GM23338 (cell line): ENCODE measurements around the gene ELL3. TPM values are rescaled to one million over a fixed set of nuclear protein-coding genes. Genes with fewer than 3 reads are reported as not detected.

ENCODE experiments used
- ATAC-seq: fragments of 200-7000 bp; cut with Tn5 transposase; 3 replicates; pipeline ENCODE4 v1.9.1; 2020
- DNase-seq: peaks from one replicate; pipeline ENCODE4 v3.0.0-alpha.2; 2015; ENCODE audit warnings: low spot score
- H2AFZ ChIP-seq: fragments of 200-600 bp; sonication (generic); 2 replicates; pipeline ENCODE4 v1.8.0; 2016; ENCODE audit warnings: antibody characterized with exemption, mild to moderate bottlenecking, moderate library complexity
- H3F3A ChIP-seq: fragments of 200-600 bp; sonication (generic); replicated peaks from 2 replicates; pipeline ENCODE4 v1.8.0; 2017; ENCODE audit warnings: antibody characterized with exemption, mixed run types, low read depth
- H3K27ac ChIP-seq: fragments of 200-600 bp; sonication (generic); 2 replicates; pipeline ENCODE4 v1.6.1; 2016; ENCODE audit warnings: low read depth
- H3K27me3 ChIP-seq: fragments of 200-600 bp; sonication (generic); 2 replicates; pipeline ENCODE4 v1.8.0; 2016; ENCODE audit warnings: mild to moderate bottlenecking, mixed run types, moderate library complexity; ENCODE audit not compliant: insufficient read depth
- H3K36me3 ChIP-seq: fragments of 200-600 bp; sonication (generic); 2 replicates; pipeline ENCODE4 v1.8.0; 2016; ENCODE audit warnings: mild to moderate bottlenecking; ENCODE audit not compliant: insufficient read depth
- H3K4me1 ChIP-seq: fragments of 200-600 bp; sonication (generic); 2 replicates; pipeline ENCODE4 v1.8.0; 2016; ENCODE audit warnings: mild to moderate bottlenecking, moderate library complexity; ENCODE audit not compliant: insufficient read depth
- H3K4me2 ChIP-seq: fragments of 200-600 bp; sonication (generic); 2 replicates; pipeline ENCODE4 v1.7.1; 2017; ENCODE audit warnings: mixed run types
- H3K4me3 ChIP-seq: fragments of 200-600 bp; sonication (generic); 2 replicates; pipeline ENCODE4 v1.6.1; 2016; ENCODE audit warnings: mixed run types
- H3K79me2 ChIP-seq: fragments of 200-600 bp; sonication (generic); replicated peaks from 2 replicates; pipeline ENCODE4 v1.8.0; 2017; ENCODE audit warnings: mild to moderate bottlenecking; ENCODE audit not compliant: insufficient read depth
- H3K9me2 ChIP-seq: fragments of 200-600 bp; sonication (generic); 2 replicates; pipeline ENCODE4 v1.8.0; 2017; ENCODE audit not compliant: insufficient read depth
- H4K20me1 ChIP-seq: fragments of 200-600 bp; sonication (generic); replicated peaks from 2 replicates; pipeline ENCODE4 v1.8.0; 2017; ENCODE audit warnings: mild to moderate bottlenecking; ENCODE audit not compliant: insufficient read depth
- H3K27ac Mint-ChIP-seq: 2 replicates; pipeline ENCODE4 v1.8.0; 2020; ENCODE audit warnings: inconsistent platforms, mild to moderate bottlenecking, moderate library complexity, mixed read lengths
- H3K27me3 Mint-ChIP-seq: 3 replicates; pipeline ENCODE4 v1.8.0; 2022; ENCODE audit warnings: low read depth, mild to moderate bottlenecking, moderate library complexity, mixed read lengths, inconsistent platforms; ENCODE audit not compliant: insufficient read depth, poor library complexity
- H3K36me3 Mint-ChIP-seq: 3 replicates; pipeline ENCODE4 v1.8.0; 2021; ENCODE audit warnings: low read depth, mild to moderate bottlenecking, inconsistent platforms, moderate library complexity, mixed read lengths
- H3K4me1 Mint-ChIP-seq: 3 replicates; pipeline ENCODE4 v1.8.0; 2020; ENCODE audit warnings: mild to moderate bottlenecking, inconsistent platforms, mixed read lengths
- H3K4me3 Mint-ChIP-seq: 3 replicates; pipeline ENCODE4 v1.8.0; 2021; ENCODE audit warnings: moderate library complexity, mild to moderate bottlenecking, inconsistent platforms, mixed read lengths
- H3K9me3 Mint-ChIP-seq: 3 replicates; pipeline ENCODE4 v1.8.0; 2020; ENCODE audit warnings: moderate library complexity, mild to moderate bottlenecking, inconsistent platforms, mixed read lengths
- CTCF ChIP-seq, 2 experiments: fragments of 200-600 bp in 1 of 2; sonication (generic) in 1 of 2; conservative IDR thresholded peaks; 2 replicates each; pipeline versions ENCODE4 v1.5.1 to v1.6.1; 2016 to 2017; ENCODE audit warnings: antibody characterized with exemption in 2 of 2, low read depth in 2 of 2, mild to moderate bottlenecking in 2 of 2, moderate library complexity in 1 of 2
- EZH2 ChIP-seq: fragments of 200-600 bp; sonication (generic); IDR thresholded peaks from one replicate; pipeline ENCODE4 v1.8.0; 2017; ENCODE audit warnings: antibody characterized with exemption, mild to moderate bottlenecking, low read depth; ENCODE audit not compliant: unreplicated experiment
- EZH2phosphoT487 ChIP-seq: fragments of 200-600 bp; sonication (generic); IDR thresholded peaks from one replicate; pipeline ENCODE4 v1.8.1; 2018; ENCODE audit warnings: antibody characterized with exemption; ENCODE audit not compliant: unreplicated experiment
- JUNB ChIP-seq: IDR thresholded peaks from one replicate; pipeline ENCODE4 v1.6.1; 2016; ENCODE audit warnings: antibody characterized with exemption; ENCODE audit not compliant: unreplicated experiment
- POLR2AphosphoS5 ChIP-seq: IDR thresholded peaks from 2 replicates; pipeline ENCODE4 v1.6.1; 2016; ENCODE audit warnings: antibody characterized with exemption, low read depth
- ZNF114 ChIP-seq: fragments of 250-450 bp; sonication (Bioruptor Pico); IDR thresholded peaks from 2 replicates; pipeline ENCODE4 v1.5.0; 2020; ENCODE audit warnings: mild to moderate bottlenecking, moderate library complexity
- ZNF331 ChIP-seq: fragments of 250-450 bp; sonication (Bioruptor Pico); IDR thresholded peaks from 2 replicates; pipeline ENCODE4 v1.5.0; 2020; ENCODE audit warnings: low read depth, mild to moderate bottlenecking, moderate library complexity
- ZNF462 ChIP-seq: fragments of 250-450 bp; sonication (Bioruptor Pico); IDR thresholded peaks from 2 replicates; pipeline ENCODE4 v1.5.0; 2020; ENCODE audit warnings: mild to moderate bottlenecking, moderate library complexity
- polyA plus RNA-seq: library from polyadenylated mRNA; unstranded; fragments of >200 nt; fragmentation: Nextera tagmentation; extraction: Ambion mirVana; gene quantifications from 2 replicates; pipeline ENCODE4 v1.2.1, GENCODE V29; 2016
- total RNA-seq: library from RNA; depleted of rRNA; stranded (reverse); fragments of >200 nt; shearing (Covaris generic); gene quantifications from 2 replicates; pipeline ENCODE4 v1.2.3, GENCODE V29; 2014

The ELL3 gene
- total and polyA plus RNA-seq, 2 experiments from 2014 or later: 13.6 to 14.2 TPM

- ATAC-seq (peak; percentile 5), DNase-seq (no peak)
- Histone ChIP-seq H3K27ac (peak within 1 kb of the TSS; percentile 94), H3K27me3 (no peaks in the 10 kb centered on the region), H3K4me1 (peaks cover 34% of the 10 kb centered on the region), H3K4me2 (peak within 1 kb of the TSS; percentile 88), H3K4me3 (peak within 1 kb of the TSS; percentile 89), H4K20me1 (peaks cover 7% of the 10 kb centered on the region; the same call in 1 of the 2 replicates), H3K79me2 (peaks cover 15% of the 10 kb centered on the region), H3K9me2 (no peaks in the 10 kb centered on the region), H3F3A (peaks cover 41% of the 10 kb centered on the region), H2AFZ (peak within 1 kb of the TSS; percentile 49; the same call in 1 of the 2 replicates), H3K36me3 (peaks cover 11% of the 10 kb centered on the region)
- Mint-ChIP-seq H3K27ac (peak within 1 kb of the TSS; percentile 98), H3K4me1 (peaks cover 44% of the 10 kb centered on the region), H3K9me3 (no peaks in the 10 kb centered on the region), H3K36me3 (peaks cover 71% of the 10 kb centered on the region), H3K4me3 (peak within 1 kb of the TSS; percentile 99), H3K27me3 (peaks cover 12% of the 10 kb centered on the region)
- TF ChIP-seq EZH2phosphoT487: no peak
- no peak for TF ChIP-seq ZNF331 (CRISPR knock-in tag)
- no peak for TF ChIP-seq POLR2AphosphoS5
- no peak for TF ChIP-seq ZNF114 (CRISPR knock-in tag)
- no peak for TF ChIP-seq ZNF462 (CRISPR knock-in tag)
- TF ChIP-seq CTCF (conservative IDR thresholded peaks at IDR 0.05; ENCODE audit: low read depth in 2 of 2): no peak
- TF ChIP-seq JUNB: no peak
- no peak for TF ChIP-seq EZH2
Measured at GRCh38 chr15:43799945-43800285, 23.1 kb upstream of the ELL3 start, which contains the start of gene SERINC4. Gene SERINC4 (minus strand): TSS chr15:43800220. CDS start chr15:43799986, 234 bp downstream.
